SK-N-SH treated with all-trans-retinoic acid at 6 μM for 48 hours (cell line): Measurements from ENCODE around the gene ARL2.

Experiments used
- ARNTL ChIP-seq: fragments of 450-650 bp; formaldehyde crosslinking; IDR thresholded peaks from 2 replicates; pipeline ENCODE4 v1.5.0; 2020; ENCODE audit warnings: low read depth, mild to moderate bottlenecking, moderate library complexity, borderline replicate concordance
- BACH2 ChIP-seq: fragments of 250-450 bp; sonication (Bioruptor Pico); IDR thresholded peaks from 2 replicates; pipeline ENCODE4 v1.9.0; 2021; ENCODE audit warnings: mild to moderate bottlenecking, borderline replicate concordance
- TF ChIP-seq, protein P1 (sequence below): fragments of 250-450 bp; sonication (Bioruptor Pico); IDR thresholded peaks from 2 replicates; pipeline ENCODE4 v1.8.0; 2020; ENCODE audit warnings: mild to moderate bottlenecking, moderate library complexity, borderline replicate concordance
- TF ChIP-seq, protein P2 (sequence below): fragments of 250-450 bp; sonication (Bioruptor Pico); IDR thresholded peaks from 2 replicates; pipeline ENCODE4 v1.5.1; 2020; ENCODE audit warnings: low read depth, mild to moderate bottlenecking, moderate library complexity

DNA sequence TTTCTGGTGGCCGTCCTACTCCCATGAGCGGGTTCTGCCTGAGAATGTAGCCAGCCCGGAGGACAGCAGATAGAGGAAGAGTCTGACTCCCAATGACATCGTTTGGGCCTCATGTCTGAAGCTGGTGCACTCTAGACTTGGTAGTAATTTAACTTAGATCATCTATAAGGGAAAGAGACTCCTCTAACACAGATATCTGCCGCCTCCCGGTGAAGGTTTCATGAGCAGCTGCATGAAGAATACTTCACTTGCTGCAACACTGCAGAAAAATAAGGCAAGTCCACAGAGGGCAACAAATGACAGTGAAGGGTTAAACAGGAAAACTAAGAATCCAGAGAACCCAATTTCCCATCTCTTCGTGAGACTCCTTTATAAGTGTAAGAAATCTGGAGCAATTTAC, 5.9 kb upstream of the ARL2 start:
- TF ChIP-seq, protein P1, sequence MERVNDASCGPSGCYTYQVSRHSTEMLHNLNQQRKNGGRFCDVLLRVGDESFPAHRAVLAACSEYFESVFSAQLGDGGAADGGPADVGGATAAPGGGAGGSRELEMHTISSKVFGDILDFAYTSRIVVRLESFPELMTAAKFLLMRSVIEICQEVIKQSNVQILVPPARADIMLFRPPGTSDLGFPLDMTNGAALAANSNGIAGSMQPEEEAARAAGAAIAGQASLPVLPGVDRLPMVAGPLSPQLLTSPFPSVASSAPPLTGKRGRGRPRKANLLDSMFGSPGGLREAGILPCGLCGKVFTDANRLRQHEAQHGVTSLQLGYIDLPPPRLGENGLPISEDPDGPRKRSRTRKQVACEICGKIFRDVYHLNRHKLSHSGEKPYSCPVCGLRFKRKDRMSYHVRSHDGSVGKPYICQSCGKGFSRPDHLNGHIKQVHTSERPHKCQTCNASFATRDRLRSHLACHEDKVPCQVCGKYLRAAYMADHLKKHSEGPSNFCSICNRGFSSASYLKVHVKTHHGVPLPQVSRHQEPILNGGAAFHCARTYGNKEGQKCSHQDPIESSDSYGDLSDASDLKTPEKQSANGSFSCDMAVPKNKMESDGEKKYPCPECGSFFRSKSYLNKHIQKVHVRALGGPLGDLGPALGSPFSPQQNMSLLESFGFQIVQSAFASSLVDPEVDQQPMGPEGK, result no peak
- TF ChIP-seq, protein P2, sequence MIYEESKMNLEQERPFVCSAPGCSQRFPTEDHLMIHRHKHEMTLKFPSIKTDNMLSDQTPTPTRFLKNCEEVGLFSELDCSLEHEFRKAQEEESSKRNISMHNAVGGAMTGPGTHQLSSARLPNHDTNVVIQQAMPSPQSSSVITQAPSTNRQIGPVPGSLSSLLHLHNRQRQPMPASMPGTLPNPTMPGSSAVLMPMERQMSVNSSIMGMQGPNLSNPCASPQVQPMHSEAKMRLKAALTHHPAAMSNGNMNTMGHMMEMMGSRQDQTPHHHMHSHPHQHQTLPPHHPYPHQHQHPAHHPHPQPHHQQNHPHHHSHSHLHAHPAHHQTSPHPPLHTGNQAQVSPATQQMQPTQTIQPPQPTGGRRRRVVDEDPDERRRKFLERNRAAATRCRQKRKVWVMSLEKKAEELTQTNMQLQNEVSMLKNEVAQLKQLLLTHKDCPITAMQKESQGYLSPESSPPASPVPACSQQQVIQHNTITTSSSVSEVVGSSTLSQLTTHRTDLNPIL (CRISPR knock-in tag), result no peak
- TF ChIP-seq BACH2 (CRISPR knock-in tag) (no peak), ARNTL (CRISPR knock-in tag) (no peak)
